Breast epithelium (tissue), 3 donors: ENCODE results near the gene KRTAP5-1.

Experiments used
- CTCF ChIP-seq, 3 donors: fragments of 450-650 bp; IDR thresholded peaks; one replicate each; pipeline ENCODE4 v1.5.1; 2016 to 2017; ENCODE audit warnings: antibody characterized with exemption in 3 of 3, mild to moderate bottlenecking in 3 of 3, moderate library complexity in 3 of 3
- POLR2AphosphoS5 ChIP-seq, 3 donors: sonication (generic); formaldehyde crosslinking; IDR thresholded peaks; one replicate each; pipeline ENCODE4 v1.6.1; 2017; ENCODE audit warnings: antibody characterized with exemption in 3 of 3

GRCh38 chr11:1542267-1542666 lies 42.8 kb downstream of the KRTAP5-1 start:
- TF ChIP-seq POLR2AphosphoS5 (IDR thresholded peaks at IDR 0.05) = no peak
- no peak for TF ChIP-seq CTCF (IDR thresholded peaks at IDR 0.05)
